Tibial nerve (tissue), 4 donors: Measurements from ENCODE around the gene TOGARAM1.

Experiments used
- CTCF ChIP-seq, 5 experiments: fragments of 200-600 bp in 3 of 5; fragments of 450-650 bp in 2 of 5; sonication (generic) in 3 of 5; IDR thresholded peaks; one replicate each; pipeline ENCODE4 v1.5.1; 2016 to 2019; ENCODE audit warnings: antibody characterized with exemption in 5 of 5, mild to moderate bottlenecking in 3 of 5, moderate library complexity in 2 of 5
- EP300 ChIP-seq, 2 donors: sonication (generic); formaldehyde crosslinking; IDR thresholded peaks; one replicate each; pipeline ENCODE4 v1.6.1; 2017; ENCODE audit warnings: antibody characterized with exemption in 2 of 2, mild to moderate bottlenecking in 1 of 2

GRCh38 chr14:44941591-44941990, 20.4 kb upstream of the TOGARAM1 start:
- no peak for TF ChIP-seq CTCF (IDR thresholded peaks at IDR 0.05)
- TF ChIP-seq EP300 (IDR thresholded peaks at IDR 0.05), result no peak
